ENCODE results near the gene PHLDB1. TPM values are rescaled to one million over a fixed set of nuclear protein-coding genes. Genes with fewer than 3 reads are reported as not detected.

Gene PHLDB1
- total RNA-seq, 1 donor = 93.5 TPM

GRCh38 chr11:118625036-118625690, 17.7 kb downstream of the PHLDB1 start:
- DNase-seq (ENCODE audit: low read depth) = no peak

GRCh38 chr11:118625976-118626375, 18.6 kb downstream of the PHLDB1 start:
- no peak for DNase-seq (ENCODE audit: low read depth)
- no peak overlapping the region for H3K4me3 ChIP-seq (ENCODE audit: low read depth, low read length)
- no peak for TF ChIP-seq CTCF (IDR thresholded peaks at IDR 0.05; ENCODE audit: insufficient read depth, low read length)

More at GRCh38 chr11:118625036-118625690, 17.7 kb downstream of the PHLDB1 start:
- no peak for TF ChIP-seq CTCF (IDR thresholded peaks at IDR 0.05; ENCODE audit: insufficient read depth, low read length)
- H3K4me3 ChIP-seq (ENCODE audit: low read depth, low read length) = no peak overlapping the region

GRCh38 chr11:118627566-118627965, 20.2 kb downstream of the PHLDB1 start:
- H3K4me3 ChIP-seq (ENCODE audit: low read depth, low read length) = no peak overlapping the region
- DNase-seq (ENCODE audit: low read depth) = no peak

GRCh38 chr11:118628031-118628430, 20.6 kb downstream of the PHLDB1 start:
- DNase-seq (ENCODE audit: low read depth) = no peak
- H3K4me3 ChIP-seq (ENCODE audit: low read depth, low read length) = no peak overlapping the region
- TF ChIP-seq CTCF (IDR thresholded peaks at IDR 0.05; ENCODE audit: insufficient read depth, low read length) = no peak

More at GRCh38 chr11:118627566-118627965, 20.2 kb downstream of the PHLDB1 start:
- TF ChIP-seq CTCF (IDR thresholded peaks at IDR 0.05; ENCODE audit: insufficient read depth, low read length) = no peak

- no peak overlapping the region for H3K4me3 ChIP-seq (ENCODE audit: low read depth, low read length)
- DNase-seq (ENCODE audit: low read depth) = no peak
- TF ChIP-seq CTCF (IDR thresholded peaks at IDR 0.05; ENCODE audit: insufficient read depth, low read length) = no peak
Measured at GRCh38 chr11:118628432-118628831, 21.0 kb downstream of the PHLDB1 start.

- no peak for TF ChIP-seq CTCF (IDR thresholded peaks at IDR 0.05; ENCODE audit: insufficient read depth, low read length)
- DNase-seq (ENCODE audit: low read depth) = no peak
Measured at GRCh38 chr11:118628861-118629549, 21.6 kb downstream of the PHLDB1 start.

More at GRCh38 chr11:118628861-118629549, 21.6 kb downstream of the PHLDB1 start:
- H3K4me3 ChIP-seq (ENCODE audit: low read depth, low read length) = no peak overlapping the region

All from fibroblast of the aortic adventitia (primary cell).